Endothelial cell of umbilical vein (primary cell): ENCODE results near the gene APOC3. TPM values are rescaled to one million over a fixed set of nuclear protein-coding genes. Genes with fewer than 3 reads are reported as not detected.

Source experiments
- BruUV-seq: library from RNA; stranded (reverse); fragments of 400-500 nt; replicated peaks from 2 replicates; lab custom pipeline; 2021; lab: Mats Ljungman, UMichigan
- CTCF ChIA-PET: fragments of 300-600, 350-600 bp; sonication (Branson Sonifier 250); formaldehyde crosslinking; loops from one replicate; lab custom pipeline; 2021; ENCODE audit warnings: antibody characterized with exemption, inconsistent platforms; lab: Charles Lee
- POLR2A ChIA-PET: fragments of 300-600, 350-600 bp; sonication (Branson Sonifier 250); formaldehyde crosslinking; loops from one replicate; lab custom pipeline; 2021; ENCODE audit warnings: antibody characterized with exemption, inconsistent platforms; lab: Charles Lee
- DNase-seq: peaks from one replicate; pipeline ENCODE4 v3.0.0-alpha.2; 2011; ENCODE audit warnings: low read depth, low spot score
- FAIRE-seq: peaks from 2 replicates; lab custom pipeline; 2011; peaks lifted over from hg19 to GRCh38; lab: Jason Lieb, UNC
- H2AFZ ChIP-seq: 2 replicates; pipeline ENCODE4 v1.6.0; 2012; ENCODE audit warnings: low read depth, low read length, control low read depth, inconsistent platforms
- H3K27ac ChIP-seq: 2 replicates; pipeline ENCODE4 v1.5.1; 2011; ENCODE audit warnings: low read depth, mild to moderate bottlenecking, control low read depth, low read length, moderate library complexity; ENCODE audit not compliant: insufficient read depth
- H3K27me3 ChIP-seq, 2 experiments: 2 replicates each; pipeline versions ENCODE4 v1.6.0 to v1.6.1; 2011; ENCODE audit warnings: low read length in 2 of 2, mixed read lengths in 1 of 2; ENCODE audit not compliant: control insufficient read depth in 2 of 2, insufficient read depth in 2 of 2
- H3K36me3 ChIP-seq, 2 experiments: 2 replicates in 1 of 2; 3 replicates in 1 of 2; pipeline ENCODE4 v1.5.1; 2011; ENCODE audit warnings: low read length in 2 of 2, mild to moderate bottlenecking in 1 of 2, moderate library complexity in 1 of 2; ENCODE audit not compliant: control insufficient read depth in 2 of 2, insufficient read depth in 2 of 2; ENCODE audit errors: extremely low read depth in 1 of 2
- H3K4me1 ChIP-seq: 3 replicates; pipeline ENCODE4 v1.5.1; 2011; ENCODE audit warnings: mild to moderate bottlenecking, low read length; ENCODE audit not compliant: control insufficient read depth, insufficient read depth; ENCODE audit errors: extremely low read depth
- H3K4me2 ChIP-seq: 2 replicates; pipeline ENCODE4 v1.6.1; 2011; ENCODE audit warnings: low read length, control low read depth, mixed read lengths; ENCODE audit not compliant: insufficient read depth
- H3K4me3 ChIP-seq, 3 experiments: fragments of 200-600 bp in 1 of 3; sonication (generic), shearing (Covaris generic) in 1 of 3; replicated peaks in 1 of 3; 2 replicates each; pipeline ENCODE4 v1.5.1; 2011 to 2016; ENCODE audit warnings: control low read depth in 3 of 3, low read length in 3 of 3, mild to moderate bottlenecking in 2 of 3, inconsistent platforms in 1 of 3, low read depth in 1 of 3, moderate library complexity in 1 of 3; ENCODE audit not compliant: insufficient read depth in 1 of 3
- H3K79me2 ChIP-seq: 2 replicates; pipeline ENCODE4 v1.6.0; 2012; ENCODE audit warnings: low read length, inconsistent platforms; ENCODE audit not compliant: control insufficient read depth, insufficient read depth
- H3K9ac ChIP-seq: replicated peaks from 2 replicates; pipeline ENCODE3; 2011; ENCODE audit warnings: low read length, control low read depth; ENCODE audit not compliant: insufficient read depth; ENCODE audit errors: extremely low read depth
- H3K9me1 ChIP-seq: replicated peaks from 3 replicates; pipeline ENCODE4 v1.6.0; 2011; ENCODE audit warnings: mild to moderate bottlenecking, low read length; ENCODE audit not compliant: control insufficient read depth, insufficient read depth; ENCODE audit errors: extremely low read depth
- H3K9me3 ChIP-seq: replicated peaks from 2 replicates; pipeline ENCODE4 v1.5.1; 2012; ENCODE audit warnings: low read length, inconsistent platforms; ENCODE audit not compliant: control insufficient read depth, insufficient read depth
- H4K20me1 ChIP-seq: replicated peaks from 2 replicates; pipeline ENCODE3; 2011; ENCODE audit warnings: mild to moderate bottlenecking, low read length; ENCODE audit not compliant: control insufficient read depth, insufficient read depth; ENCODE audit errors: extremely low read depth
- CTCF ChIP-seq, 2 donors: IDR thresholded peaks; 1 replicate in 1 of 2; 2 replicates in 1 of 2; pipeline ENCODE4 v1.5.1; 2011; ENCODE audit warnings: low read length in 2 of 2, mild to moderate bottlenecking in 2 of 2, moderate library complexity in 2 of 2, control low read depth in 1 of 2, inconsistent platforms in 1 of 2, low read depth in 1 of 2; ENCODE audit not compliant: insufficient read depth in 1 of 2; ENCODE audit errors: extremely low read depth in 1 of 2
- EZH2 ChIP-seq: IDR thresholded peaks from 2 replicates; pipeline ENCODE4 v1.6.1; 2012; ENCODE audit warnings: borderline replicate concordance, low read depth, mild to moderate bottlenecking, moderate library complexity, low read length, inconsistent platforms; ENCODE audit not compliant: severe bottlenecking
- FOS ChIP-seq: IDR thresholded peaks from 2 replicates; pipeline ENCODE4 v1.6.1; 2011; ENCODE audit warnings: mild to moderate bottlenecking, low read length, moderate library complexity, borderline replicate concordance; ENCODE audit not compliant: insufficient read depth
- GATA2 ChIP-seq: IDR thresholded peaks from 2 replicates; pipeline ENCODE4 v1.7.0; 2011; ENCODE audit warnings: low read depth, mild to moderate bottlenecking, moderate library complexity, mixed read lengths, low read length; ENCODE audit not compliant: insufficient read length, insufficient read depth
- JUN ChIP-seq: IDR thresholded peaks from 2 replicates; pipeline ENCODE4 v1.6.1; 2011; ENCODE audit warnings: borderline replicate concordance, low read depth; ENCODE audit not compliant: insufficient read length, insufficient read depth
- MAX ChIP-seq: IDR thresholded peaks from 2 replicates; pipeline ENCODE4 v1.6.1; 2011; ENCODE audit not compliant: insufficient read depth, insufficient read length
- MYC ChIP-seq: IDR thresholded peaks from one replicate; pipeline ENCODE4 v1.6.1; 2011; ENCODE audit warnings: mild to moderate bottlenecking, low read depth, low read length
- POLR2A ChIP-seq: IDR thresholded peaks from 2 replicates; pipeline ENCODE4 v1.6.1; 2012; ENCODE audit warnings: low read depth, mild to moderate bottlenecking, control low read depth, low read length
- POLR2AphosphoS5 ChIP-seq: IDR thresholded peaks from 2 replicates; pipeline ENCODE4 v1.6.1; 2012; ENCODE audit warnings: low read depth, mild to moderate bottlenecking, control low read depth, low read length, moderate library complexity; ENCODE audit not compliant: insufficient read depth
- dilution Hi-C: fragments of 300-500 bp; cut with MboI; formaldehyde crosslinking; loops from one replicate; pipeline ENCODE4 v1.15.0; 2019; ENCODE audit warnings: low sequenced_read_pairs; ENCODE audit not compliant: extremely low pct_ligation_motif_present
- intact Hi-C: fragments of 100-400 bp; cut with micrococcal nuclease; formaldehyde crosslinking; loops from one replicate; pipeline ENCODE4 v1.10.0; 2022
- polyA plus RNA-seq, 4 experiments: library from polyadenylated mRNA; depleted of rRNA in 3 of 4; stranded (reverse) in 3 of 4; unstranded in 1 of 4; fragments of >200 nt; gene quantifications; 2 replicates each; pipeline versions ENCODE4 v1.2.1 to v1.2.3, GENCODE V29; 2011 to 2012; ENCODE audit warnings: missing spikeins in 1 of 4
- total RNA-seq: library from RNA; stranded (reverse); gene quantifications from 2 replicates; pipeline ENCODE4 v1.2.3, GENCODE V29; 2021

The APOC3 gene
- total and polyA plus RNA-seq, 2 donors (not counting 3 experiments of a cell fraction or from before 2014, with no cell fraction given) = not detected

DNA sequence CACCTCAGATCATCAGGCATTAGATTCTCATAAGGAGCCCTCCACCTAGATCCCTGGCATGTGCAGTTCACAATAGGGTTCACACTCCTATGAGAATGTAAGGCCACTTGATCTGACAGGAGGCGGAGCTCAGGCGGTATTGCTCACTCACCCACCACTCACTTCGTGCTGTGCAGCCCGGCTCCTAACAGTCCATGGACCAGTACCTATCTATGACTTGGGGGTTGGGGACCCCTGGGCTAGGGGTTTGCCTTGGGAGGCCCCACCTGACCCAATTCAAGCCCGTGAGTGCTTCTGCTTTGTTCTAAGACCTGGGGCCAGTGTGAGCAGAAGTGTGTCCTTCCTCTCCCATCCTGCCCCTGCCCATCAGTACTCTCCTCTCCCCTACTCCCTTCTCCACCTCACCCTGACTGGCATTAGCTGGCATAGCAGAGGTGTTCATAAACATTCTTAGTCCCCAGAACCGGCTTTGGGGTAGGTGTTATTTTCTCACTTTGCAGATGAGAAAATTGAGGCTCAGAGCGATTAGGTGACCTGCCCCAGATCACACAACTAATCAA, 2.2 kb downstream of the APOC3 start:
- Histone ChIP-seq H2AFZ (no peak overlapping the region), H3K79me2 (no peaks in the 10 kb centered on the region), H3K4me2 (no peak overlapping the region), H3K9me1 (no peaks in the 10 kb centered on the region), H3K4me3 (no peak overlapping the region), H3K9ac (no peak overlapping the region), H3K27ac (no peak overlapping the region), H3K36me3 (no peaks in the 10 kb centered on the region), H3K27me3 (no peaks in the 10 kb centered on the region), H3K4me1 (peaks cover 6% of the 10 kb centered on the region), H4K20me1 (no peaks in the 10 kb centered on the region), H3K9me3 (no peaks in the 10 kb centered on the region)
- intact Hi-C loops = no loop called here
- TF ChIP-seq FOS (no peak), EZH2 (no peak), POLR2A (no peak), CTCF (IDR thresholded peaks at IDR 0.05; ENCODE audit: extremely low read depth in 1 of 2, insufficient read depth in 1 of 2, low read depth in 1 of 2, low read length in 2 of 2) (no peak), JUN (no peak), MYC (no peak), GATA2 (no peak), POLR2AphosphoS5 (no peak), MAX (no peak)
- ChIA-PET CTCF (no interaction called here), POLR2A (no interaction called here)
- DNase-seq (no peak), FAIRE-seq (no peak)
- dilution Hi-C loops = no loop called here
- no TSS peak for BruUV-seq
